NT2/D1 (cell line): ENCODE data around the gene CFAP20DC.

Experiments
- YY1 ChIP-seq: IDR thresholded peaks from 2 replicates; pipeline ENCODE4 v1.6.1; 2011; ENCODE audit not compliant: insufficient read length, insufficient read depth
- ZNF274 ChIP-seq: IDR thresholded peaks from 2 replicates; pipeline ENCODE4 v1.6.1; 2011; ENCODE audit warnings: mild to moderate bottlenecking, low read depth, low read length

DNA sequence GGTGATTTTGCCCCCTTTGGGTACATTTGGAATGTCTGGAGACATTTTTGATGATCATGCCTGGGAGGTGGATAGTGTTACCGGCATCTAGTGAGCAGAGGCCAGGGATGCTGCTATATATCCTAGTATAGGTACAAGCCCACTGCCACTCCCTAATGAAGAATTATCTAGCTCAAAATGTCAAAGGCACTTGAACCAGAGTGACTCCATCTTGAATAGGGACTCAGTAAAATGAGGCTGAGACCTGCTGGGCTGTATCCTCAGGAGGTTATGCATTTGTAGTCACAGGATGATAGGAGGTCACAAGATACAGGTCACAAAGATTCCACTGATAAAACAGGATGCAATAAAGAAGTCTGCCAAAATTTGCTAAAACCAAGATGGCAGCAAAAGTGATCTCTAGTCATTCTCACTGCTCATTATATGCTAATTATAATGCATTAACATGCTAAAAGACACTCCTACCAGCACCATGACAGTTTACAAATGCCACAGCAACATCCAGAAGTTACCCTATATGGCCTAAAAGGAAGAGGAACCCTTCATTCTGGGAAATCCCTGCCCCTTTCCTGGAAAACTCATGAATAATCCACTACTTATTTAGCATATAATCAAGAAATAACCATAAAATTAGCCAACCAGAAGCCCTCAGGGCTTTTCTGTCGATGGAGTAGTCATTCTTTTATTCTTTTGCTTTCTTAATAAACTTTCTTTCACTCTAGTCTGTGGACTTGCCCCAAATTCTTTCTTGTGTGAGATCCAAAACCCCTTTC lies 343.2 kb downstream of the CFAP20DC start:
- TF ChIP-seq ZNF274 = no peak
- TF ChIP-seq YY1 = no peak
